GM18511 (cell line): ENCODE measurements around the gene SLC9A7.

Experiments used
- ATAC-seq: cut with Tn5 transposase; IDR thresholded peaks from one replicate; pipeline ENCODE4 v1.9.1; 2021; ENCODE audit warnings: mild to moderate bottlenecking, moderate library complexity; ENCODE audit not compliant: unreplicated experiment

SLC9A7 gene

GRCh38 chrX:46611658-46612362, 147.1 kb downstream of the SLC9A7 start:
- ATAC-seq = no peak

- no peak for ATAC-seq
Measured at GRCh38 chrX:46610070-46610658, 148.8 kb downstream of the SLC9A7 start.

GRCh38 chrX:46607916-46608315, 151.0 kb downstream of the SLC9A7 start:
- no peak for ATAC-seq

- no peak for ATAC-seq
Measured at GRCh38 chrX:46602468-46603102, 156.3 kb downstream of the SLC9A7 start.

- ATAC-seq = no peak
Measured at GRCh38 chrX:46601283-46601682, 157.6 kb downstream of the SLC9A7 start.

GRCh38 chrX:46599051-46599560, 159.8 kb downstream of the SLC9A7 start:
- ATAC-seq = no peak

- no peak for ATAC-seq
Measured at GRCh38 chrX:46597771-46598170, 161.1 kb downstream of the SLC9A7 start.

- ATAC-seq = no peak
Measured at GRCh38 chrX:46597208-46597607, 161.7 kb downstream of the SLC9A7 start.

GRCh38 chrX:46595084-46595483, 163.8 kb downstream of the SLC9A7 start:
- no peak for ATAC-seq

- no peak for ATAC-seq
Measured at GRCh38 chrX:46589977-46590723, 168.8 kb downstream of the SLC9A7 start.

- no peak for ATAC-seq
Measured at GRCh38 chrX:46588263-46588662, 170.7 kb downstream of the SLC9A7 start.

- no peak for ATAC-seq
Measured at GRCh38 chrX:46587753-46588171, 171.2 kb downstream of the SLC9A7 start.

GRCh38 chrX:46587158-46587557, 171.8 kb downstream of the SLC9A7 start:
- ATAC-seq = peak; percentile 80

- no peak for ATAC-seq
Measured at GRCh38 chrX:46584736-46585135, 174.2 kb downstream of the SLC9A7 start.

- no peak for ATAC-seq
Measured at GRCh38 chrX:46582966-46583365, 176.0 kb downstream of the SLC9A7 start.

GRCh38 chrX:46582325-46582724, 176.6 kb downstream of the SLC9A7 start:
- no peak for ATAC-seq

- no peak for ATAC-seq
Measured at GRCh38 chrX:46580613-46581012, 178.3 kb downstream of the SLC9A7 start.

GRCh38 chrX:46579250-46579649, 179.7 kb downstream of the SLC9A7 start:
- no peak for ATAC-seq

- no peak for ATAC-seq
Measured at GRCh38 chrX:46577221-46578005, 181.5 kb downstream of the SLC9A7 start.

GRCh38 chrX:46576458-46576857, 182.5 kb downstream of the SLC9A7 start:
- no peak for ATAC-seq

- no peak for ATAC-seq
Measured at GRCh38 chrX:46575991-46576392, 182.9 kb downstream of the SLC9A7 start.
